GM19395 (cell line): ENCODE data around the gene WDR74.
"Not testable (repeated sequence)": the region's sequence is repeated elsewhere in the genome, so short reads cannot be mapped to it uniquely, and the experiment has no call there.

Experiments
- ATAC-seq: cut with Tn5 transposase; IDR thresholded peaks from one replicate; pipeline ENCODE4 v1.9.1; 2021; ENCODE audit warnings: mild to moderate bottlenecking, moderate library complexity; ENCODE audit not compliant: unreplicated experiment

WDR74 gene

DNA sequence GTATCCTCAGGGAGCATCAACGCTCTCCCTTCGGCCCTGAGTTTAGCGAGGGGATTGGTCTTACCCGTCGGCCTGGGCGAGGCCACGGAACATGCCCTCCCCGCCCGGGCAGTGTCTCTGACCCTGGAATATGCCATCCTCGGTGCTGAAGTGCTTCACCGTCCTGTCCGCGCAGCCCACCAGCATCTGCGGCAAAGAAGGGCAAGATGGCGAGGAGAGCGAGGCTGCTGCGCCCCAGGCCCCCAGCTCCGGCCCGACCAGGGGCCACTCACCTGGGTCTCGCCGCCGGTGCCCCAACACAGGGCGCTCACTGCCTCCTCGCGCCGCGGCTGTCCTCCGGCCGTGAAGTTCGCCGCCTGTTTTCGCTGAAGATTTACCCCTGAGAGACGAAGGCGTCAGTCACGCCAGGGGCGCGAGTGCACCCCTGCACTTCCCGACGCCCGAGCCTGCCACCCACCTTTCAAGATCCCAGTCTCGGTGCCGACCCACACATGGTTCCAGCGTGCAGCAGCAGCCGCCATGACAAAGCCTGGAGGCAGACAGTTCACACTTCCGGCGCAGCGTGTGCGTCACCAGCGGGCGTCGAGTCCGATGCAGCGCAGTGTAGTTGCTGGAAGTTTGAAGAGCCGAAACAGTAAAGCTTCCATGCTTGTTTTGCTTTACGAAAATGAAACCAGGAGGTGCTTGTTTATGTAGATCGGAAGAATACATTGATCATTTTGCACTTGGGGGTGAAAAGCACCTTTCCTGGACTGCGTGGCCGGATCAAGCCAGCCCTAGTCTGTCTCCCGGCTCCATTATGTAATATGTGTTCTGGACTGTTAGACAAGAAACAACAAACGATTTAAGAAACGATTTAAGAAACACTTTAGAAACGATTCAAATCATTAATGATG is at the start of gene WDR74:
Gene WDR74, minus strand, starts transcription at position 541 of the 896 bp plus-strand sequence. Its CDS starts 20 bp downstream, at position 521.
- ATAC-seq: peak; percentile 50

DNA sequence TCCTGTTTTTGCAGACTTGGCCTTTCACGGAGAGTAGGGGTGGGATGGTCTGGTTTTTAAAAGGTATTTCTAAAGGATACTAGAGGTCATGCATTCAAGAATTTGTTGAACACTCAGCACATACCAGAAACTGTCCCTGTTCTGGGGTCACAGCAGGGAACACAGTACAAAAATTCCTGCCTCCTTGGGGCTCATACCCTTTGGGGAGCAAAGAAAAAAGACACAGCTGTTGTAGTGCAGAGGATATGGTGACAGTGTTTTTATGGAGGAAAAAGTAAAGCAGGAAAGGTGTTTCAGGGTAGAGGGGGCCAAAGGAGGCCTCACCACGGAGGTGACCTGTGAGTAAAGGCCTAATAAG is 49.7 kb upstream of the WDR74 start:
- no peak for ATAC-seq

DNA sequence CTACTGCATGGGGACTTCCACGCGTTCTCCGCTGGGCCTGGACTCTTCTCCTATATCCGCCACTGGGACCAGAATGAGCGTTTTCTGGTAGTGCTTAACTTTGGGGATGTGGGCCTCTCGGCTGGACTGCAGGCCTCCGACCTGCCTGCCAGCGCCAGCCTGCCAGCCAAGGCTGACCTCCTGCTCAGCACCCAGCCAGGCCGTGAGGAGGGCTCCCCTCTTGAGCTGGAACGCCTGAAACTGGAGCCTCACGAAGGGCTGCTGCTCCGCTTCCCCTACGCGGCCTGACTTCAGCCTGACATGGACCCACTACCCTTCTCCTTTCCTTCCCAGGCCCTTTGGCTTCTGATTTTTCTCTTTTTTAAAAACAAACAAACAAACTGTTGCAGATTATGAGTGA is 49.0 kb upstream of the WDR74 start:
- ATAC-seq: no peak

DNA sequence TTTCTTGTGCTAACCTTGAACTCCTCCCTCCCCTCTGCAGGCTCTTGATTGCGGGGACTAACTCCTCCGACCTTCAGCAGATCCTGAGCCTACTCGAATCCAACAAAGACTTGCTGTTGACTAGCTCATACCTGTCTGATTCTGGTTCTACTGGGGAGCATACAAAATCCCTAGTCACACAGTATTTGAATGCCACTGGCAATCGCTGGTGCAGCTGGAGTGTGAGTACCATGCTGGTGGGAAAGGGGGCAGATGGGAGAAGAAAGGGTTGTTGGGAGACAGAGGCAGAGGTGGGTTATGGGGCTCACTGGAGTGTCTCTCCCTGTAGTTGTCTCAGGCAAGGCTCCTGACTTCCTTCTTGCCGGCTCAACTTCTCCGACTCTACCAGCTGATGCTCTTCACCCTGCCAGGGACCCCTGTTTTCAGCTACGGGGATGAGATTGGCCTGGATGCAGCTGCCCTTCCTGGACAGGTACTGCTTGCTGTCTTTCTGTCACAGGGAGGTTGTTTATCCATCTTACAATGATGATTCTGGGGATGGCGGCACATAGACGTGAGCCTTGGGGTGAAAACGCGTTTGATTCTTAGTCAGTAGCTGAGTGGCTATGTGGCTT is 45.9 kb upstream of the WDR74 start:
- no peak for ATAC-seq

DNA sequence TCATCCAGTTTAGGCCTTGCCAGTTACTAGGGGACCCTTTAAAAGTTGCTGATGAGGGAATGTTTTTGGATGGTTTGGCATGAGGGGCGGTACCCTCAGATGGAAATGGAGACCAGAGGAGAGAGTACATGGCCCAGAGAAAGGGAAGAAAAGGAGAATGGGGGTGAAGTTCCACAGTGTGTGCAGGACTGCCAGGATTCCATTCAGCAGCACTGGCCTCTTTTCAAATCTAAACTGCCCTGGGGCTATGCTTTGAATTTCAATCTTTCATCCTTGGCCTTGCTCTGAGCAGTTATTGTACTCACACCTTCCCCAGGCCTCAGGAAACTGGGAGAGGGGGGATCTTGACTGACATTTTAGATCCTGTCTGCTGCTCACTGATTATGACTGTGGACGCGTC is 44.3 kb upstream of the WDR74 start:
- ATAC-seq: no peak

GRCh38 chr11:62882788-62883501 is 43.6 kb upstream of the WDR74 start:
- no peak for ATAC-seq

DNA sequence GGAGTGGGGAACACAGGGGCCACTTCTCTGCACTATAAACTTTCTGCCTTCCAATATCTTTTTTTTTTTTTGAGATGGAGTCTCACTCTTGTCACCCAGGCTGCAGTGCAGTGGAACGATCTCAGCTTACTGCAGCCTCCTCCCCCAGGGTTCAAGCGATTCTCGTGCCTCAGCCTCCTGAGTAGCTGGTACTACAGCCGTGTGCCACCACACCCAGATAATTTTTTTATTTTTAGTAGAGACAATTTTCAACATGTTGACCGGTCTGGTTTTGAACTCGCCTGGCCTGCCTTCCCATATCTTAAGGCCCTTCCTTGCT is 43.0 kb upstream of the WDR74 start:
- no peak for ATAC-seq

DNA sequence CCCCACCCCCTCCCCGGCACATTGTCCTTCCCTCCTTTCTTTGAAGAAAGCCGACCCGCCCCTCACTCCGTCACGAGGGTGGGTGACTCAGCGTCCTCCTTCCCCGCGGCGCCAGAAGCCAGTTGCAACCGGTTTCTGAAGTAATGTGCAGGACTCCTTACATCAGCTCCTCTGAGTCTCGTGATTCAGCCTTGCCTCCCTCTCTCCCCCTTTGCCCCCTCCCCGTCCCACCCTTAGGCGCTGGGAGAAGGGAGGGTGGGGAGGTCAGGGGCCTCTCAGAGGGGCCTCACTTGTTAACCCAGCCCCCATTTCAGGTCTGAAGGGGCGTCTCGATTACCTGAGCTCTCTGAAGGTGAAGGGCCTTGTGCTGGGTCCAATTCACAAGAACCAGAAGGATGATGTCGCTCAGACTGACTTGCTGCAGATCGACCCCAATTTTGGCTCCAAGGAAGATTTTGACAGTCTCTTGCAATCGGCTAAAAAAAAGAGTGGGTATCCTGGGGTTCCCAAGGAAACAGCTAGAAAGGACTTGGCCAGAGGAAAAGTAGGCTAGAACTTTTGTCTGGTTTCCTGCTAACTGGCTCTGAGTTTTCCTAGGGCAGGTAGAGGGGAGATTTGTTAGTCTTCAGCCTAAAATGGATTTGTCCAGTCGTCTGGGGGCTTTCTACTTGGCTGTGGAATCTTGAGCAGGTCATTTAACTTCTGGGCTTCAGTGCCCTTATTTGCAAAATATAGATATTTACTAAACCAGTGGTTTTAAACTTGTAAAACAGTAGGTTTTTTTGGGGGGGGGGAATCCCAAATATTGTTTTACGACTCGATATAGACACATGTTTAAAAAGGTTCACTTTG is 42.4 kb upstream of the WDR74 start:
- ATAC-seq: peak; percentile 43

DNA sequence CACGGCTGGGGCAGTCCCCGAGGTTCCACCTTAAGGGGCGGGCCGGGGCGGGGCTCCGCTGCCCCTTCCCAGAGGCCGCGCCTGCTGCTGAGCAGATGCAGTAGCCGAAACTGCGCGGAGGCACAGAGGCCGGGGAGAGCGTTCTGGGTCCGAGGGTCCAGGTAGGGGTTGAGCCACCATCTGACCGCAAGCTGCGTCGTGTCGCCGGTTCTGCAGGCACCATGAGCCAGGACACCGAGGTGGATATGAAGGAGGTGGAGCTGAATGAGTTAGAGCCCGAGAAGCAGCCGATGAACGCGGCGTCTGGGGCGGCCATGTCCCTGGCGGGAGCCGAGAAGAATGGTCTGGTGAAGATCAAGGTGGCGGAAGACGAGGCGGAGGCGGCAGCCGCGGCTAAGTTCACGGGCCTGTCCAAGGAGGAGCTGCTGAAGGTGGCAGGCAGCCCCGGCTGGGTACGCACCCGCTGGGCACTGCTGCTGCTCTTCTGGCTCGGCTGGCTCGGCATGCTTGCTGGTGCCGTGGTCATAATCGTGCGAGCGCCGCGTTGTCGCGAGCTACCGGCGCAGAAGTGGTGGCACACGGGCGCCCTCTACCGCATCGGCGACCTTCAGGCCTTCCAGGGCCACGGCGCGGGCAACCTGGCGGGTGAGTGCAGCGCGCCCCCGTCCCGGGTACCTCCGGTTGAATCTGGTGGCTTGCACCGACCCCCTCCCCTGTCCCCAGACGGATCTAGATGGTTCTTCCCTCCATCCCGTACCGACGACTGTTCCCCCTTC is 41.6 kb upstream of the WDR74 start, which contains the start of gene SLC3A2:
Gene SLC3A2, plus strand, starts transcription at position 94 of the 776 bp plus-strand sequence. Its CDS starts 128 bp downstream, at position 222.
- peak; percentile 76 for ATAC-seq

- ATAC-seq: peak; percentile 33
Observed at GRCh38 chr11:62880231-62880802, 40.9 kb upstream of the WDR74 start.

- no peak for ATAC-seq
Observed at GRCh38 chr11:62879235-62879978, 40.0 kb upstream of the WDR74 start.

- no peak for ATAC-seq
Observed at GRCh38 chr11:62876712-62877111, 37.3 kb upstream of the WDR74 start.

DNA sequence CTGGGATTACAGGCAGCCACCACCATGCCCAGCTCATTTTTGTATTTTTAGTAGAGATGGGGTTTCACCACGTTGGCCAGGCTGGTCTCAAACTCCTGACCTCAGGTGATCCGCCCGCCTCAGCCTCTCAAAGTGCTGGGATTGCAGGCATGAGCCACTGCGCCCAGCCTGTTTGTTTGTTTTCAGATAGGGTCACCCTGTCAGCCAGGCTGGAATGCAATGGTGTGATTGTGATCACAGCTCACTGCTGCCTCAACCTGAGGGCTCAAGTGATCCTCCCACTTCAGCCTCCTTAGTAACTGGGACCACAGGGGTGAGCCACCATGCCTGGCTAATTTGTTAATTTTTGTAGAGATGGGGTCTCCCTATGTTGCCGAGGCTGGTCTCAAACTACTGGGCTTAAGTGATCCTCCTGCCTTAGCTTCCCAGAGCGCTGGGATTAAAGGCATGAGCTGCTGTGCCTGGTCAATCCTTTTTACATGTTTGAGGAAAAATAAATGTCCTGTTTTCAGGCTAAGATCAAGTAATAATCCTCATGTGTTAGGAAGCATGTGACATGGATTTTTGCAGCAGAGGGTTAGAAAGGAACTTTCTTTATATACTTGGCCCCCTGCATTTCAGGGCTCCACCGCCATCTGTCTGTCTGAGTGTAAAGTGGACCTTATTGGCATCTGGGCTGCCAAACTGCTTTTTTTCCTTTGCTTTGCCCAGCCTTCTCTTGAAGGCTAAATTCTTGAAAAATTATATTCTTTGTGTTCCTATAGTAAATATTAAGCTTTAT is 36.5 kb upstream of the WDR74 start:
- no peak for ATAC-seq

DNA sequence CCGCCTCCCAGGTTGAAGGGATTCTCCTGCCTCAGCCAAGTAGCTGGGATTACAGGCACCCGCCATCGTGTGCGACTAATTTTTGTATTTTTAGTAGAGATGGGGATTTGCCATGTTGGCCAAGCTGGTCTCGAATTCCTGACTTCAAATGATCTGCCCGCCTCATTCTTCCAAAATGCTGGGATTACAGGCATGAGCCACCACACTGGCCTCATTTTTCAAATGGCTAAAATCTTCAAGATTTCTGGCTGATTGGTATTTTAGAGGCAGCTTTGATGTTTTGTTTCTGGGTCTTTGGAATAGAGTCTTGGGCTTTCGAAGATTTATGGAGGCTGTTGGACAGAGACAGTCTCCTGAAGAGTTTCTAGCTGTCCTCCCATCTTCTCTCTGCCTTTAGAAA is 35.5 kb upstream of the WDR74 start:
- no peak for ATAC-seq

DNA sequence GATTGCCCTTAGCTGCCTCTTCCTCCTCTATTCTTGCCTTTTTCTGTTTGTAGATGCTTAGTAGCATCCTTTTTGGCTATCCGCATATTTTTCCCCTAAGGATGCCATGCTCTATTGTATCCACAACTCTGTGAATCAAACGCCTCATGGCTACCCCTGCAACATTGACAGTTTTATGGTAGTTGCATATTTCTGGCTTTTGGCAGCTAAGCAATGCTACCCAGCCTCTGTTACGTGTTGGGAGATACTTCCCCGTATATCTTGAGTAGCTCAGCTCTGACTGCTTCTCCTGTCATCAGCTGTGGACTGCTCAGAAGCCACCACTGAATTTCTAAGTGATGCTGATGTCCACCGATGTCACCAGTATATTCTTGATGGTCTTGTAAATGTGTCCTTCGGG is 26.2 kb upstream of the WDR74 start:
- no peak for ATAC-seq

GRCh38 chr11:62863687-62864335 is 24.4 kb upstream of the WDR74 start:
- no peak for ATAC-seq

GRCh38 chr11:62861564-62862192 is 22.3 kb upstream of the WDR74 start:
- not testable (repeated sequence) for ATAC-seq
